ENCODE results near the gene CCDC182.
A peak's percentile ranks its signal among the peaks of the same experiment; 100 is the strongest.

The CCDC182 gene

GRCh38 chr17:57758654-57759053 is 13.6 kb upstream of the CCDC182 start:
- H3K27ac ChIP-seq (ENCODE audit: insufficient read depth, low read depth, low read length, poor library complexity, severe bottlenecking) = no peak overlapping the region
- H3K4me3 ChIP-seq (ENCODE audit: insufficient read depth, low read depth, low read length) = no peak overlapping the region
- H3K9me3 ChIP-seq (ENCODE audit: control insufficient read depth, low read length) = no peaks in the 10 kb centered on the region
- no peaks in the 10 kb centered on the region for H3K27me3 ChIP-seq (ENCODE audit: control insufficient read depth, insufficient read depth, low read length, poor library complexity, severe bottlenecking)
- WGBS, 2 experiments = 90% methylated on average over 1 of the region's 1 CpG; no CpG with 5 or more reads in 1 of the 2 experiments
- peaks cover 41% of the 10 kb centered on the region for H3K4me1 ChIP-seq (ENCODE audit: control insufficient read depth, insufficient read depth, low read length)
- H3K36me3 ChIP-seq (ENCODE audit: control insufficient read depth, insufficient read depth, low read length) = no peaks in the 10 kb centered on the region

GRCh38 chr17:57757735-57758134 is 12.6 kb upstream of the CCDC182 start:
- peak overlapping the region; percentile 36 for H3K27ac ChIP-seq (ENCODE audit: insufficient read depth, low read depth, low read length, poor library complexity, severe bottlenecking)

DNA sequence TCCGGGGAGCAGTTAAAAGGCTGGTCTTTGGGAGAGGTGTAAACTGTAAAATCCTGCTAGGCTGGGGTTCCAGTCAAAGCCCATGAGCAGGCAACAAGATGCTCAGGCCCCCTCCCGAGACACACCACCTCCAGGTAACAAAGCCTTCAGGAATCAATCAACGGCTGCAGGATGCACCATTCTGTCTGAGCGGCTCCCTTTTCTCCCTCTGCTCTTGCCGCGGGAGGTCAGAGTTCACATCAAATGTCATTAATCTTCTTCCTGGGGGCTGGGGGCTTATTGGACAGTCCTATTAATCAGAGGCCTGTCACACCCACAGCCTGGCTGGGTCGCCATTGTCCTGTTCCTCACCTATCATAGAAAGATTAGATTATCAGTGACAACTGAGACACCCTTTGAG is 11.9 kb upstream of the CCDC182 start:
- no peaks in the 10 kb centered on the region for H3K9me3 ChIP-seq (ENCODE audit: control insufficient read depth, low read length)
- 44 to 48% methylated on average over 7 of the region's 7 CpGs for WGBS, 2 experiments
- H3K4me1 ChIP-seq (ENCODE audit: control insufficient read depth, insufficient read depth, low read length) = peaks cover 27% of the 10 kb centered on the region
- no peak overlapping the region for H3K4me3 ChIP-seq (ENCODE audit: insufficient read depth, low read depth, low read length)
- H3K36me3 ChIP-seq (ENCODE audit: control insufficient read depth, insufficient read depth, low read length) = no peaks in the 10 kb centered on the region
- H3K27me3 ChIP-seq (ENCODE audit: control insufficient read depth, insufficient read depth, low read length, poor library complexity, severe bottlenecking) = no peaks in the 10 kb centered on the region
- peak overlapping the region; percentile 6 for H3K27ac ChIP-seq (ENCODE audit: insufficient read depth, low read depth, low read length, poor library complexity, severe bottlenecking)

More at GRCh38 chr17:57757735-57758134, 12.6 kb upstream of the CCDC182 start:
- H3K4me1 ChIP-seq (ENCODE audit: control insufficient read depth, insufficient read depth, low read length) = peaks cover 35% of the 10 kb centered on the region
- H3K27me3 ChIP-seq (ENCODE audit: control insufficient read depth, insufficient read depth, low read length, poor library complexity, severe bottlenecking) = no peaks in the 10 kb centered on the region
- H3K9me3 ChIP-seq (ENCODE audit: control insufficient read depth, low read length) = no peaks in the 10 kb centered on the region
- H3K36me3 ChIP-seq (ENCODE audit: control insufficient read depth, insufficient read depth, low read length) = no peaks in the 10 kb centered on the region
- WGBS, 2 experiments = 69% methylated on average over 9 of the region's 9 CpGs
- H3K4me3 ChIP-seq (ENCODE audit: insufficient read depth, low read depth, low read length) = no peak overlapping the region

GRCh38 chr17:57755480-57756070 is 10.5 kb upstream of the CCDC182 start:
- Histone ChIP-seq H3K27ac (ENCODE audit: insufficient read depth, low read depth, low read length, poor library complexity, severe bottlenecking) (no peak overlapping the region), H3K4me3 (ENCODE audit: insufficient read depth, low read depth, low read length) (no peak overlapping the region), H3K27me3 (ENCODE audit: control insufficient read depth, insufficient read depth, low read length, poor library complexity, severe bottlenecking) (no peaks in the 10 kb centered on the region), H3K9me3 (ENCODE audit: control insufficient read depth, low read length) (no peaks in the 10 kb centered on the region), H3K36me3 (ENCODE audit: control insufficient read depth, insufficient read depth, low read length) (no peaks in the 10 kb centered on the region), H3K4me1 (ENCODE audit: control insufficient read depth, insufficient read depth, low read length) (peaks cover 15% of the 10 kb centered on the region)
- 91 to 93% methylated on average over 6 of the region's 6 CpGs for WGBS, 2 experiments

DNA sequence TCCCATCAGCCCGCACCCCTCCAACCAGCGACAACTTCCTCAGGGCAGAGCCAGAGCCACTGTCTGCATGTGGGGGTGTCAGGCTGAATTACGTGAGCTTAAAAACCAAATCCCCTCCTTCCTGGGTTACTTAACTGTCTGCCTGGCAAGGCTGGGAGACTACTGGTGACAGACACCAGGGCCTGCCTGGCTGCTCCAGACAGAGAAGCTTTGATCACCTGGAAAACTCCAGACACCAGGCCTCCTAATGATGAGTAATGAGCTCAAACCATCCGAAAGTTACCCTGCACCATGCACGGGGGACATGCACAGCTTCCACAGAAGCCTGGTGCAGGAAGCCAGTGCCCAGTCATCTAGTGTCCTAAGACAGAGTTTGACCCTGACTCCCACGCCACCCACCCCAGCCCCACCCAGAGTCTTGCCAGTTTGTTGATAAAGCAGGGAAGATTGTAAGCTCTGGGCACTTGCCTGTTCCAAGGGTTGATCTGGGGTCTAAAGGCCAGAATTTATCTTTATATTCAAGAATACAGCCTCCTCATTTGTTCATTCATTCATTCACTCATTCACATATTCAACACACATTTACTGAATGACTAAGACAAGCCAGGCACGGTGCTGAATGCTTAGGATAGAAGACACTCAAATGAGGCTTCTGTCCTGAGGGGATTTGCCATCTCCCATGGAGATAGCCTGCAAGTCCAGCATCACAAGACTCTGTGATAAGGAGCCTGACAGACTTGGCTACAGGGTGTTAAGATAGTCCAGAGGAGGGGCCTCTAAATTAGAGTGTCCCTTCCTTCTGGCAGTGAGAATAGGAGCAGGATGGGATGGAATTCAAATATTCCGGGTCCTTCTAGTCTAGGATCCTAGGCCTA is 7.2 kb upstream of the CCDC182 start:
- no peaks in the 10 kb centered on the region for H3K36me3 ChIP-seq (ENCODE audit: control insufficient read depth, insufficient read depth, low read length)
- no peak overlapping the region for H3K27ac ChIP-seq (ENCODE audit: insufficient read depth, low read depth, low read length, poor library complexity, severe bottlenecking)
- H3K4me1 ChIP-seq (ENCODE audit: control insufficient read depth, insufficient read depth, low read length) = peaks cover 5% of the 10 kb centered on the region
- H3K9me3 ChIP-seq (ENCODE audit: control insufficient read depth, low read length) = no peaks in the 10 kb centered on the region
- no peaks in the 10 kb centered on the region for H3K27me3 ChIP-seq (ENCODE audit: control insufficient read depth, insufficient read depth, low read length, poor library complexity, severe bottlenecking)
- 90% methylated on average over 8 of the region's 8 CpGs for WGBS, 2 experiments
- H3K4me3 ChIP-seq (ENCODE audit: insufficient read depth, low read depth, low read length) = no peak overlapping the region

DNA sequence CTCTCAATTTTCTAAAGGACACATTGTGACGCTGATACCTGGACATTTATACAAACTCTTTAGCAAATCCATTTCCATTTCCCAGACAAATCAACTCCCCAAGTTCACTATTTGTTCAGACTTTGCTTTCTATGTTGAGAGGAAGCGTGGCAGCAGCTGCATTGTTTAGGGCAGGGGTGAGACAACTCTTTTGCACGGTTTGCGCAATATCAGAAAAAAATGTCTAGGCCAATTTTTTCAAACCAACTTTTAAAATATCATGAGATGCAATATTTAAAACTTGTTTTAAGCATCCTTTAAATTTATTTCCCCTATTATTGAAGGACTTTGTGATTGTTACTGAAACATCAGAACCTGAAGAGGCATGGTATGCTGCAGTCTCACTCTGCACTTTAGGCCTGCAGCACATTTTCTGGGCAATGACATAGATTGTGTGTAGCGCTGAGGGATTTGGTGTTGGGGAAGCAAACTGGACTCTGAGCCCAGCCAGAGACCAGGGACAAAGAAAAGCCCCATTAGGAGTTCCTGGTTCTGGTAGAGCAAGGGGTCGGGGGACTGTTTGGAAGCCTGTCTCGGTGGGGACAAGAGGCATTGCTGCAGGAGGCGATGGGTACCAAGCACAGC is 6.4 kb upstream of the CCDC182 start:
- Histone ChIP-seq H3K4me3 (ENCODE audit: insufficient read depth, low read depth, low read length) (no peak overlapping the region), H3K27me3 (ENCODE audit: control insufficient read depth, insufficient read depth, low read length, poor library complexity, severe bottlenecking) (no peaks in the 10 kb centered on the region), H3K27ac (ENCODE audit: insufficient read depth, low read depth, low read length, poor library complexity, severe bottlenecking) (no peak overlapping the region), H3K9me3 (ENCODE audit: control insufficient read depth, low read length) (no peaks in the 10 kb centered on the region), H3K36me3 (ENCODE audit: control insufficient read depth, insufficient read depth, low read length) (no peaks in the 10 kb centered on the region), H3K4me1 (ENCODE audit: control insufficient read depth, insufficient read depth, low read length) (no peaks in the 10 kb centered on the region)
- WGBS, 2 experiments = 93% methylated on average over 8 of the region's 8 CpGs

- H3K36me3 ChIP-seq (ENCODE audit: control insufficient read depth, insufficient read depth, low read length) = no peaks in the 10 kb centered on the region
- H3K4me1 ChIP-seq (ENCODE audit: control insufficient read depth, insufficient read depth, low read length) = no peaks in the 10 kb centered on the region
- no peak overlapping the region for H3K27ac ChIP-seq (ENCODE audit: insufficient read depth, low read depth, low read length, poor library complexity, severe bottlenecking)
- WGBS, 2 experiments = 79 to 80% methylated on average over 8 of the region's 8 CpGs
- H3K4me3 ChIP-seq (ENCODE audit: insufficient read depth, low read depth, low read length) = no peak overlapping the region
- H3K27me3 ChIP-seq (ENCODE audit: control insufficient read depth, insufficient read depth, low read length, poor library complexity, severe bottlenecking) = no peaks in the 10 kb centered on the region
- no peaks in the 10 kb centered on the region for H3K9me3 ChIP-seq (ENCODE audit: control insufficient read depth, low read length)
These were observed 5.8 kb upstream of the CCDC182 start for GRCh38 chr17:57750895-57751294.

GRCh38 chr17:57750109-57750871 is 5.2 kb upstream of the CCDC182 start:
- WGBS, 2 experiments = 90 to 92% methylated on average over 23 of the region's 23 CpGs
- Histone ChIP-seq H3K4me1 (ENCODE audit: control insufficient read depth, insufficient read depth, low read length) (no peaks in the 10 kb centered on the region), H3K27me3 (ENCODE audit: control insufficient read depth, insufficient read depth, low read length, poor library complexity, severe bottlenecking) (no peaks in the 10 kb centered on the region), H3K9me3 (ENCODE audit: control insufficient read depth, low read length) (no peaks in the 10 kb centered on the region), H3K27ac (ENCODE audit: insufficient read depth, low read depth, low read length, poor library complexity, severe bottlenecking) (no peak overlapping the region), H3K36me3 (ENCODE audit: control insufficient read depth, insufficient read depth, low read length) (no peaks in the 10 kb centered on the region), H3K4me3 (ENCODE audit: insufficient read depth, low read depth, low read length) (no peak overlapping the region)

DNA sequence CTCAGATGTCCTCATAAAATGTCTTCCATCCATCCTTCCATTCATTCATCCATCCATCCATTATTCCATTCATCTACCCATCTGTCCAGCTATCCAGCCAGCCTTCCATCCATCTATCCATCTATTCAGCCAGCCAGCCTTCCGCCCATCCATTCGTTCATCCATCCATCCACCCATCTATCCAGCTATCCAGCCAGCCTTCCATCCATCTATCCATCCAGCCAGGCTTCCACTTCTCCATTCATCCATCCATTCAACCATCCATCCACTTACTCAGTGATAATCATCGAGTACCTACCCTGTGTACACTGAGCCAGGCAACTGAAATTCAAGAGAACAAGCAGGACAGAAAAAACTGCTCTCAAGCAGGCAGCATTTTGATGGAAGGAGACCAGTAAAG is 4.6 kb upstream of the CCDC182 start:
- WGBS, 2 experiments = 95% methylated on average over 3 of the region's 3 CpGs
- Histone ChIP-seq H3K4me3 (ENCODE audit: insufficient read depth, low read depth, low read length) (no peak overlapping the region), H3K36me3 (ENCODE audit: control insufficient read depth, insufficient read depth, low read length) (no peaks in the 10 kb centered on the region), H3K27ac (ENCODE audit: insufficient read depth, low read depth, low read length, poor library complexity, severe bottlenecking) (no peak overlapping the region), H3K4me1 (ENCODE audit: control insufficient read depth, insufficient read depth, low read length) (no peaks in the 10 kb centered on the region), H3K27me3 (ENCODE audit: control insufficient read depth, insufficient read depth, low read length, poor library complexity, severe bottlenecking) (no peaks in the 10 kb centered on the region), H3K9me3 (ENCODE audit: control insufficient read depth, low read length) (no peaks in the 10 kb centered on the region)

Data from ectodermal cell (in vitro differentiated cells).